WTC11 (cell line): Measurements from ENCODE around the gene SNX8. TPM values are rescaled to one million over a fixed set of nuclear protein-coding genes. Genes with fewer than 3 reads are reported as not detected.

Source experiments
- ATAC-seq: fragments of 200-7000 bp; cut with Tn5 transposase; 2 replicates; pipeline ENCODE4 v1.10.0; 2021; ENCODE audit warnings: mild to moderate bottlenecking, moderate library complexity
- CTCF ChIA-PET: fragments of 300-600 bp; sonication (Branson Sonifier 250); formaldehyde crosslinking; loops from one replicate; lab custom pipeline; 2021; ENCODE audit warnings: antibody characterized with exemption; lab: Charles Lee
- POLR2A ChIA-PET: fragments of 350-600 bp; sonication (Branson Sonifier 250); formaldehyde crosslinking; loops from one replicate; lab custom pipeline; 2021; ENCODE audit warnings: antibody characterized with exemption; lab: Charles Lee
- DNase-seq: peaks from one replicate; pipeline ENCODE4 v3.0.0; 2021; ENCODE audit warnings: low spot score
- H3K27ac Mint-ChIP-seq: 2 replicates; pipeline ENCODE4 v1.8.0; 2021; ENCODE audit warnings: mixed read lengths
- H3K27me3 Mint-ChIP-seq: 2 replicates; pipeline ENCODE4 v1.8.0; 2021; ENCODE audit warnings: low read depth, mild to moderate bottlenecking, moderate library complexity, mixed read lengths
- H3K36me3 Mint-ChIP-seq: 2 replicates; pipeline ENCODE4 v1.8.0; 2021; ENCODE audit warnings: mixed read lengths
- H3K4me1 Mint-ChIP-seq: 2 replicates; pipeline ENCODE4 v1.8.0; 2022; ENCODE audit warnings: mixed read lengths
- H3K4me3 Mint-ChIP-seq: 2 replicates; pipeline ENCODE4 v1.8.0; 2021; ENCODE audit warnings: mild to moderate bottlenecking, moderate library complexity, mixed read lengths
- H3K9me3 Mint-ChIP-seq: 2 replicates; pipeline ENCODE4 v1.8.0; 2021; ENCODE audit warnings: mixed read lengths
- AFF4 ChIP-seq: sonication (generic); formaldehyde crosslinking; IDR thresholded peaks from 2 replicates; pipeline ENCODE4 v1.8.1; 2023; ENCODE audit warnings: mild to moderate bottlenecking, missing genetic modification reagents, borderline replicate concordance
- ATF6 ChIP-seq: sonication (generic); formaldehyde crosslinking; IDR thresholded peaks from 2 replicates; pipeline ENCODE4 v1.8.1; 2023; ENCODE audit warnings: mild to moderate bottlenecking, missing genetic modification reagents
- CDX4 ChIP-seq: fragments of 250-450 bp; sonication (Bioruptor Pico); IDR thresholded peaks from 2 replicates; pipeline ENCODE4 v1.9.0; 2021; ENCODE audit warnings: moderate library complexity, mild to moderate bottlenecking, inconsistent platforms, borderline replicate concordance
- GTF2I ChIP-seq: fragments of 250-450 bp; sonication (Bioruptor Pico); conservative IDR thresholded peaks from 2 replicates; pipeline ENCODE4 v1.4.0; 2021; ENCODE audit warnings: mild to moderate bottlenecking
- MAX ChIP-seq: sonication (generic); formaldehyde crosslinking; IDR thresholded peaks from 2 replicates; pipeline ENCODE4 v1.8.0; 2022; ENCODE audit warnings: mild to moderate bottlenecking, missing genetic modification reagents
- PRDM15 ChIP-seq: sonication (generic); formaldehyde crosslinking; IDR thresholded peaks from 2 replicates; pipeline ENCODE4 v1.8.0; 2022; ENCODE audit warnings: missing genetic modification reagents
- RORB ChIP-seq: fragments of 250-450 bp; sonication (Bioruptor Pico); IDR thresholded peaks from 2 replicates; pipeline ENCODE4 v1.9.0; 2021; ENCODE audit warnings: mild to moderate bottlenecking
- STAT6 ChIP-seq: sonication (generic); formaldehyde crosslinking; conservative IDR thresholded peaks from 2 replicates; pipeline ENCODE4 v1.8.1; 2023; ENCODE audit warnings: mild to moderate bottlenecking, low read depth, missing genetic modification reagents, moderate library complexity
- ZBTB21 ChIP-seq: sonication (generic); formaldehyde crosslinking; IDR thresholded peaks from 2 replicates; pipeline ENCODE4 v1.8.1; 2023; ENCODE audit warnings: mild to moderate bottlenecking, missing genetic modification reagents, borderline replicate concordance
- ZNF138 ChIP-seq: sonication (generic); formaldehyde crosslinking; conservative IDR thresholded peaks from 2 replicates; pipeline ENCODE4 v1.8.1; 2022; ENCODE audit warnings: mild to moderate bottlenecking, moderate library complexity, missing genetic modification reagents
- ZNF219 ChIP-seq: sonication (generic); formaldehyde crosslinking; IDR thresholded peaks from 2 replicates; pipeline ENCODE4 v1.8.0; 2023; ENCODE audit warnings: missing genetic modification reagents, mild to moderate bottlenecking, borderline replicate concordance
- ZNF317 ChIP-seq: sonication (generic); formaldehyde crosslinking; IDR thresholded peaks from 2 replicates; pipeline ENCODE4 v1.8.1; 2023; ENCODE audit warnings: low read depth, mild to moderate bottlenecking, moderate library complexity, missing genetic modification reagents, borderline replicate concordance
- total RNA-seq: library from RNA; stranded (reverse); gene quantifications from 3 replicates; pipeline ENCODE4 v1.2.3, GENCODE V29; 2021

SNX8 gene
- total RNA-seq, 1 experiment from 2014 or later = 50.8 TPM

- TF ChIP-seq ZBTB21 (CRISPR knock-in tag) (no peak), GTF2I (CRISPR knock-in tag) (no peak), ZNF138 (CRISPR knock-in tag) (no peak)
These were observed 57.8 kb downstream of the SNX8 start for GRCh38 chr7:2256306-2257045.

GRCh38 chr7:2255145-2256139 lies 58.8 kb downstream of the SNX8 start:
- H3K27ac Mint-ChIP-seq = peak overlapping the region; percentile 24; the same call in 1 of the 2 replicates
- ChIA-PET CTCF (interaction anchor here (1.4 kb wide), 1 partner anchor 213 kb away, joined by 3 read pairs; no protein-coding TSS in a partner anchor), POLR2A (no interaction called here)
- H3K4me1 Mint-ChIP-seq = no peaks in the 10 kb centered on the region
- peaks cover 16% of the 10 kb centered on the region for H3K36me3 Mint-ChIP-seq
- no peaks in the 10 kb centered on the region for H3K27me3 Mint-ChIP-seq
- ATAC-seq = no peak
- no peak for DNase-seq
- H3K9me3 Mint-ChIP-seq = no peaks in the 10 kb centered on the region
- no peak for TF ChIP-seq RORB
- no peak for TF ChIP-seq STAT6 (CRISPR knock-in tag)
- TF ChIP-seq AFF4 (CRISPR knock-in tag) = no peak
- no peak for TF ChIP-seq ZNF317 (CRISPR knock-in tag)
- TF ChIP-seq, all 79 proteins: peak for 0
- H3K4me3 Mint-ChIP-seq = no peak overlapping the region

More at GRCh38 chr7:2256306-2257045, 57.8 kb downstream of the SNX8 start:
- ATAC-seq = no peak
- Mint-ChIP-seq H3K27me3 (no peaks in the 10 kb centered on the region), H3K9me3 (no peaks in the 10 kb centered on the region), H3K27ac (no peak overlapping the region), H3K4me1 (no peaks in the 10 kb centered on the region), H3K4me3 (no peak overlapping the region), H3K36me3 (peaks cover 7% of the 10 kb centered on the region)
- CTCF ChIA-PET = interaction anchor here (0.7 kb wide), 1 partner anchor 92 kb away, joined by 4 read pairs; no protein-coding TSS in a partner anchor
- DNase-seq = no peak
- POLR2A ChIA-PET = no interaction called here

- CTCF ChIA-PET = interaction anchor here (1.3 to 1.4 kb wide), 2 partner anchors 94 to 214 kb away, joined by 3 to 4 read pairs; no protein-coding TSS in a partner anchor
- H3K27me3 Mint-ChIP-seq = no peaks in the 10 kb centered on the region
- H3K9me3 Mint-ChIP-seq = no peaks in the 10 kb centered on the region
- H3K27ac Mint-ChIP-seq = peak overlapping the region; percentile 24; the same call in 1 of the 2 replicates
- no peak for ATAC-seq
- POLR2A ChIA-PET = no interaction called here
- DNase-seq = no peak
- no peak overlapping the region for H3K4me3 Mint-ChIP-seq
- peaks cover 17% of the 10 kb centered on the region for H3K36me3 Mint-ChIP-seq
- no peaks in the 10 kb centered on the region for H3K4me1 Mint-ChIP-seq
- no peak for TF ChIP-seq ZNF219 (CRISPR knock-in tag)
- TF ChIP-seq CDX4 (CRISPR knock-in tag) = no peak
- TF ChIP-seq PRDM15 = no peak
- TF ChIP-seq ATF6 (CRISPR knock-in tag) = no peak
- no peak for TF ChIP-seq MAX
- no peak for TF ChIP-seq ZNF317 (CRISPR knock-in tag)
These were observed 59.7 kb downstream of the SNX8 start for GRCh38 chr7:2254429-2255144.
